BJ (cell line): ENCODE data around the gene SQSTM1. TPM values are rescaled to one million over a fixed set of nuclear protein-coding genes. Genes with fewer than 3 reads are reported as not detected.
"Not testable (repeated sequence)": the region's sequence is repeated elsewhere in the genome, so short reads cannot be mapped to it uniquely, and the experiment has no call there.

Source experiments
- CTCF ChIA-PET: fragments of 350-600 bp; formaldehyde crosslinking; extraction: SDS; loops from one replicate; lab custom pipeline; 2021; ENCODE audit warnings: antibody characterized with exemption, inconsistent platforms; lab: Yijun Ruan, JAX
- POLR2A ChIA-PET: fragments of 300-600 bp; sonication (Branson Sonifier 250); formaldehyde crosslinking; extraction: SDS; loops from one replicate; lab custom pipeline; 2021; ENCODE audit warnings: antibody characterized with exemption; lab: Charles Lee
- DNase-seq: peaks from one replicate; pipeline ENCODE4 v3.0.0-alpha.2; 2011; ENCODE audit warnings: low read depth
- H3K27me3 ChIP-seq: 2 replicates; pipeline ENCODE4 v1.6.0; 2011; ENCODE audit warnings: low read length; ENCODE audit not compliant: control insufficient read depth, insufficient read depth
- H3K36me3 ChIP-seq: 2 replicates; pipeline ENCODE4 v1.5.1; 2011; ENCODE audit warnings: low read length; ENCODE audit not compliant: control insufficient read depth, insufficient read depth
- H3K4me3 ChIP-seq: 2 replicates; pipeline ENCODE4 v1.5.1; 2011; ENCODE audit warnings: low read depth, mild to moderate bottlenecking, control low read depth, low read length
- polyA plus RNA-seq: library from polyadenylated mRNA; depleted of rRNA; stranded (reverse); fragments of >200 nt; gene quantifications from 2 replicates; pipeline ENCODE4 v1.2.3, GENCODE V29; 2011
- TF ChIP-seq, protein P1 (sequence below): IDR thresholded peaks from 2 replicates; pipeline ENCODE4 v1.5.1; 2011; ENCODE audit warnings: low read depth, mild to moderate bottlenecking, control low read depth, inconsistent platforms, low read length, moderate library complexity; ENCODE audit not compliant: insufficient read depth

Gene SQSTM1
- polyA plus RNA-seq, 1 experiment: 307 TPM

GRCh38 chr5:179832039-179832745 lies 11.5 kb downstream of the SQSTM1 start:
- H3K27me3 ChIP-seq: no peaks in the 10 kb centered on the region
- H3K4me3 ChIP-seq: no peak overlapping the region
- CTCF ChIA-PET: no interaction called here
- POLR2A ChIA-PET: interaction anchor here (1.0 kb wide), 1 partner anchor 10 kb away, joined by 3 read pairs; no protein-coding TSS in a partner anchor
- TF ChIP-seq, protein P1, sequence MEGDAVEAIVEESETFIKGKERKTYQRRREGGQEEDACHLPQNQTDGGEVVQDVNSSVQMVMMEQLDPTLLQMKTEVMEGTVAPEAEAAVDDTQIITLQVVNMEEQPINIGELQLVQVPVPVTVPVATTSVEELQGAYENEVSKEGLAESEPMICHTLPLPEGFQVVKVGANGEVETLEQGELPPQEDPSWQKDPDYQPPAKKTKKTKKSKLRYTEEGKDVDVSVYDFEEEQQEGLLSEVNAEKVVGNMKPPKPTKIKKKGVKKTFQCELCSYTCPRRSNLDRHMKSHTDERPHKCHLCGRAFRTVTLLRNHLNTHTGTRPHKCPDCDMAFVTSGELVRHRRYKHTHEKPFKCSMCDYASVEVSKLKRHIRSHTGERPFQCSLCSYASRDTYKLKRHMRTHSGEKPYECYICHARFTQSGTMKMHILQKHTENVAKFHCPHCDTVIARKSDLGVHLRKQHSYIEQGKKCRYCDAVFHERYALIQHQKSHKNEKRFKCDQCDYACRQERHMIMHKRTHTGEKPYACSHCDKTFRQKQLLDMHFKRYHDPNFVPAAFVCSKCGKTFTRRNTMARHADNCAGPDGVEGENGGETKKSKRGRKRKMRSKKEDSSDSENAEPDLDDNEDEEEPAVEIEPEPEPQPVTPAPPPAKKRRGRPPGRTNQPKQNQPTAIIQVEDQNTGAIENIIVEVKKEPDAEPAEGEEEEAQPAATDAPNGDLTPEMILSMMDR: no peak
- DNase-seq: no peak
- H3K36me3 ChIP-seq: peaks cover 54% of the 10 kb centered on the region

DNA sequence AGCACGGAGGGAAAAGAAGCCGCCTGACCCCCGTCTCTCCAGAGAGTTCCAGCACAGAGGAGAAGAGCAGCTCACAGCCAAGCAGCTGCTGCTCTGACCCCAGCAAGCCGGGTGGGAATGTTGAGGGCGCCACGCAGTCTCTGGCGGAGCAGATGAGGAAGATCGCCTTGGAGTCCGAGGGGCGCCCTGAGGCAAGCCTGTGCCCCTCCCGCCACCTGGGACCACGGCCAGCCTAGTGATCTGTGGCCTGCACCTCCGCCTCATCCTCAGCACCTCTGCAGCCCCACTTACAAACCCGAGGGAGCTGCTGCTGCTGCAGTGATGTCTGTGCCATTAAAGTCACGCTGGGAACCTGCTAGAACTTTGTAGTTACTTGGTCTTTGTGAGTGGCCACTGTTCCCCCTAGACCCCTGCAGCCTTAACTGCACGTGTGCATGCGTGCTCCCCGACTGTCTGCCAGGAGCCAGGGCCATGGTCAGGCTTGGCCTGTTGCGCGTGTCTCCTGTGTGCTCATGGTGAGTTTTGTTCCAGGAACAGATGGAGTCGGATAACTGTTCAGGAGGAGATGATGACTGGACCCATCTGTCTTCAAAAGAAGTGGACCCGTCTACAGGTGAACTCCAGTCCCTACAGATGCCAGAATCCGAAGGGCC lies 12.5 kb downstream of the SQSTM1 start:
- no peak overlapping the region for H3K4me3 ChIP-seq
- POLR2A ChIA-PET: interaction anchor here (1.0 kb wide), 1 partner anchor 11 kb away, joined by 3 read pairs; no protein-coding TSS in a partner anchor
- TF ChIP-seq, protein P1: no peak
- DNase-seq: no peak
- H3K27me3 ChIP-seq: no peaks in the 10 kb centered on the region
- CTCF ChIA-PET: interaction anchor here (0.8 kb wide), 1 partner anchor 13 kb away, joined by 3 read pairs; the partner anchor contains the start of gene SQSTM1
- peaks cover 59% of the 10 kb centered on the region for H3K36me3 ChIP-seq

DNA sequence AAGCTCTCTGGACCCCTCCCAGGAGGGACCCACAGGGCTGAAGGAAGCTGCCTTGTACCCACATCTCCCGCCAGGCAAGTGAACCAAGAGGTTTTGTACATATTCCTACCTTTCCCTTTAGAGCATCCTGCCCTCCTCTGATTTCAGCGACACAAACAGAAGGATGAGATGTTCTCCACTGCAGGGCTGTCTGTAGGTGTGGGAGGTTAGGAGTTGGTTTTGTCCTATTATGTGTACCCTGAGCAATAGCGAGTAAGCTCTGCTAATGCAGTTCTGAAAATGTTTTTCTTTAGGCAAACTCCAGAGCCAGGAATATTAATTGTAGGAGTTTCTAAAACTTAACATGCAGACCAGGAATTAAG lies 13.0 kb downstream of the SQSTM1 start:
- Histone ChIP-seq H3K27me3 (no peaks in the 10 kb centered on the region), H3K36me3 (peaks cover 58% of the 10 kb centered on the region), H3K4me3 (no peak overlapping the region)
- TF ChIP-seq, protein P1: no peak
- CTCF ChIA-PET: no interaction called here
- POLR2A ChIA-PET: no interaction called here
- no peak for DNase-seq

DNA sequence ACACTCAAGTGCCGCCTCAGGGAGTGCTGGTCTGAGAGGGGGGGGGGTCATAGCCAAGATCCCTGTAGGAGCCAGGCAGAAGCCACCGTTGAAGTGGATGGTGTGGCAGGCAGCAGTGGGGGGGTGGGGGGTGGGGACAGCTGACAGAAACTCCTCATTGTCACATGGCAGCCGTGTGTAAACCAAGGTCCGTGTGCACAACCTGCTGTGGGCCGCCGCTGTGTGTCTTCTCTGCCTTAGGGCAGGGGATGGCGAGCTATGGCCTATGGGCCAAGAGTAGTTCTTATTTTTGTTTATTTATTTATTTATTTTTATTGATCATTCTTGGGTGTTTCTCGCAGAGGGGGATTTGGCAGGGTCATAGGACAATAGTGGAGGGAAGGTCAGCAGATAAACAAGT lies 13.4 kb downstream of the SQSTM1 start:
- ChIA-PET POLR2A (no interaction called here), CTCF (no interaction called here)
- TF ChIP-seq, protein P1: no peak
- Histone ChIP-seq H3K27me3 (no peaks in the 10 kb centered on the region), H3K36me3 (peaks cover 54% of the 10 kb centered on the region), H3K4me3 (no peak overlapping the region)
- DNase-seq: no peak

- peaks cover 49% of the 10 kb centered on the region for H3K36me3 ChIP-seq
- CTCF ChIA-PET, DNase-seq, H3K27me3 ChIP-seq, POLR2A ChIA-PET, H3K4me3 ChIP-seq: not testable (repeated sequence)
Observed at GRCh38 chr5:179834871-179835270, 14.2 kb downstream of the SQSTM1 start.
